Adrenal gland (tissue), 12 donors: ENCODE data around the gene SLC34A3. TPM values are rescaled to one million over a fixed set of nuclear protein-coding genes. Genes with fewer than 3 reads are reported as not detected.

Experiments
- DNase-seq, 7 donors: peaks; one replicate each; pipeline ENCODE4 v3.0.0-alpha.2; 2019 to 2020
- H3K27ac ChIP-seq, 5 donors: fragments of 200-600 bp; sonication (generic) in 4 of 5; 1 replicate in 3 of 5; 2 replicates in 2 of 5; pipeline versions ENCODE4 v1.5.1 to v1.8.0; 2016 to 2020; ENCODE audit warnings: mild to moderate bottlenecking in 1 of 5
- H3K27me3 ChIP-seq: fragments of 200-600 bp; 2 replicates; pipeline ENCODE4 v1.8.0; 2021
- H3K36me3 ChIP-seq, 2 donors: fragments of 200-600 bp; replicated peaks in 1 of 2; 1 replicate in 1 of 2; 2 replicates in 1 of 2; pipeline versions ENCODE4 v1.5.1 to v1.8.0; 2018 to 2022
- H3K4me1 ChIP-seq, 2 donors: fragments of 200-600 bp; replicated peaks in 1 of 2; 1 replicate in 1 of 2; 2 replicates in 1 of 2; pipeline versions ENCODE4 v1.5.1 to v1.8.0; 2018 to 2021
- H3K4me3 ChIP-seq, 4 donors: fragments of 200-600 bp; sonication (generic) in 3 of 4; one replicate each; pipeline ENCODE4 v1.5.1; 2016 to 2018
- H3K9me3 ChIP-seq, 3 donors: fragments of 200-600 bp; sonication (generic) in 1 of 3; replicated peaks in 1 of 3; 1 replicate in 2 of 3; 2 replicates in 1 of 3; pipeline versions ENCODE4 v1.5.1 to v1.8.0; 2016 to 2021
- CTCF ChIP-seq, 6 experiments: fragments of 450-650 bp in 4 of 6; fragments of 200-600 bp in 2 of 6; sonication (generic) in 1 of 6; IDR thresholded peaks; 1 replicate in 5 of 6; 2 replicates in 1 of 6; pipeline versions ENCODE4 v1.5.1 to v1.8.0; 2016 to 2021; ENCODE audit warnings: antibody characterized with exemption in 6 of 6, mild to moderate bottlenecking in 2 of 6, moderate library complexity in 1 of 6
- POLR2A ChIP-seq, 2 donors: fragments of 450-650 bp; IDR thresholded peaks; one replicate each; pipeline ENCODE4 v1.6.1; 2017; ENCODE audit warnings: antibody characterized with exemption in 2 of 2, mild to moderate bottlenecking in 2 of 2, moderate library complexity in 1 of 2
- WGBS, 4 donors: extraction: QIAGEN DNeasy Blood & Tissue Kit in 2 of 4; methylation state at CpG; one replicate each; pipeline versions ENCODE4 v1.1.5 to v1.1.7; 2013 to 2017; 5-methylcytosine and 5-hydroxymethylcytosine counted together
- intact Hi-C, 2 donors: fragments of 100-400 bp; cut with DNase I; formaldehyde crosslinking; loops; one replicate each; pipeline versions ENCODE4 v1.14.1 to v1.15.0; 2022 to 2023
- polyA plus RNA-seq, 3 donors: library from polyadenylated mRNA; stranded (reverse); fragments of 200-250 nt in 2 of 3; fragments of 350-450 nt in 1 of 3; fragmentation: Illumina TruSeq in 1 of 3; extraction: RNeasy Lipid Tissue Mini Kit (QIAGEN cat#74804) in 1 of 3; gene quantifications; one replicate each; pipeline ENCODE4 v1.2.3, GENCODE V29; 2013 to 2014
- total RNA-seq, 9 donors: library from RNA; depleted of rRNA in 4 of 9; stranded (reverse); fragments of >200 nt in 4 of 9; fragments of 120-200 nt in 1 of 9; fragmentation: NEBNext Ultra II Directional in 1 of 9; extraction: Animal tissue kit (Norgen Biotek cat#: 25700) in 1 of 9; gene quantifications; one replicate each; pipeline versions ENCODE4 v1.1.0 to v1.2.4, GENCODE V29; 2013 to 2023
- donor health status: healthy with polysubstance abuse.
- donor health status: Bipolar disorder and iron deficiency.
- donor health status: DM: yes; HTN: yes; CAD: no.
- donor health status: DM: no; HTN: no; CAD: no.
- donor health status: DM: no; HTN: no; CAD: no.
- donor health status: DM: yes; HTN: yes; CAD: no.

Gene SLC34A3
- total and polyA plus RNA-seq, 12 donors: not detected

DNA sequence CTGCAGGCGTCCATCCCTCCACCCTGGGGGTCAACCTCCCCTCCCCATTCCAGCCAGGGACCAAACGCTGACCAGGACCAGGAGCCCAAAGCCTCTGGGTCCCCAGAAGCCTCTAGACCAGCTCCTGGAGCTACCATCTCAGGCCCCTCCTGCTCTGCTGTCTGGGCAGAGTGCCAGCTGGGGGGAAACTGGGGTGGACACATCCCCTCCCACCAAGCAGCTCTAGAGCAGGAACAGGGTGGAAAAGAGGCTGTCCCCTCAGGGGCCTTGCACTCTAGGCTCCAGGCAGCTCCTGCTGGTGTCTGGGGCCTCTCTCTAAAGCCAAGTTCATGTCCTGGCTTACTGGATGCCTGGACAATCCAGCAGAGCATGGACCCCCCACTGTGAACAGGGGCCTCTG is 37.8 kb upstream of the SLC34A3 start:
- TF ChIP-seq CTCF (IDR thresholded peaks at IDR 0.05) (no peak), POLR2A (IDR thresholded peaks at IDR 0.05) (no peak)
- Histone ChIP-seq H3K4me3 (no peak overlapping the region), H3K36me3 (peaks cover 0 to 24% of the 10 kb centered on the region in 2 donors), H3K4me1 (peaks cover 11 to 20% of the 10 kb centered on the region in 2 donors), H3K27me3 (no peaks in the 10 kb centered on the region), H3K27ac (no peak overlapping the region), H3K9me3 (no peaks in the 10 kb centered on the region)
- intact Hi-C loops: no loop called here
- DNase-seq: no peak
- WGBS, 4 donors: 84% methylated on average over 2 of the region's 2 CpGs; no CpG with 5 or more reads in 2 of the 4 donors

DNA sequence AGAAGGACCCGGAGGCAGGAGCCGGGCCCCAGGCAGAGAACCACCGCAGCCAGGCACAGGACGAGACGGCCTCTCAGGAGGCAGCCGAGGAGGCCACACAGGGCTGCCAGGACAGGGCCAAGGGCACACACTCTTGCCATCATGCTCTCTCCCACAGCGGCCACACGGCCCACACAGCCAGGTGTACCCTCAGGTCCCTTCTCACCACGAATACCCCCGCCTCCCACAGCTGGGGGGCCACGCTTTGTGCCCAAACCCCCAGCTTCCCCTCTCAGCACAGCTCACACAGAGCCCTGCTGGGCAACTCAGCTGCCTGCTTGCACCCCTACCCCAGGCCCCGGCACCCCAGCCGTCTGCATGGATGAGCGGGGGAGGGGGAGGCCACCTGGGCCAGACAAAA is 36.9 kb upstream of the SLC34A3 start:
- H3K4me3 ChIP-seq: no peak overlapping the region
- no peak overlapping the region for H3K27ac ChIP-seq
- intact Hi-C loops: no loop called here
- peaks cover 11 to 29% of the 10 kb centered on the region in 2 donors for H3K4me1 ChIP-seq
- no peaks in the 10 kb centered on the region for H3K9me3 ChIP-seq
- DNase-seq: no peak
- peaks cover 0 to 24% of the 10 kb centered on the region in 2 donors for H3K36me3 ChIP-seq
- no peaks in the 10 kb centered on the region for H3K27me3 ChIP-seq
- TF ChIP-seq CTCF (IDR thresholded peaks at IDR 0.05) (no peak), POLR2A (IDR thresholded peaks at IDR 0.05) (no peak)
- WGBS, 4 donors: 78 to 90% (median 80%) methylated on average over 9 to 14 of the region's 14 CpGs; no CpG with 5 or more reads in 1 of the 4 donors

GRCh38 chr9:137194388-137194787 is 36.3 kb upstream of the SLC34A3 start:
- Histone ChIP-seq H3K4me3 (no peak overlapping the region), H3K36me3 (peaks cover 0 to 24% of the 10 kb centered on the region in 2 donors), H3K27ac (no peak overlapping the region), H3K4me1 (peaks cover 8 to 31% of the 10 kb centered on the region in 2 donors), H3K9me3 (no peaks in the 10 kb centered on the region), H3K27me3 (no peaks in the 10 kb centered on the region)
- peak in 2 of 7 donors; percentile 21 to 68 for DNase-seq
- intact Hi-C loops: no loop called here
- 45 to 63% (median 58%) methylated on average over 2 to 16 of the region's 16 CpGs for WGBS, 4 donors
- no peak for TF ChIP-seq CTCF (IDR thresholded peaks at IDR 0.05)
- no peak for TF ChIP-seq POLR2A (IDR thresholded peaks at IDR 0.05)

- Histone ChIP-seq H3K36me3 (peaks cover 0 to 22% of the 10 kb centered on the region in 2 donors), H3K27ac (no peak overlapping the region), H3K4me1 (peaks cover 3 to 29% of the 10 kb centered on the region in 2 donors), H3K9me3 (no peaks in the 10 kb centered on the region), H3K27me3 (no peaks in the 10 kb centered on the region), H3K4me3 (no peak overlapping the region)
- TF ChIP-seq POLR2A (IDR thresholded peaks at IDR 0.05) (no peak), CTCF (IDR thresholded peaks at IDR 0.05) (no peak)
- intact Hi-C loops: no loop called here
- DNase-seq: no peak
- WGBS, 4 donors: 80 to 89% (median 80%) methylated on average over 3 to 10 of the region's 10 CpGs; no CpG with 5 or more reads in 1 of the 4 donors
Measured at GRCh38 chr9:137194909-137195308, 35.8 kb upstream of the SLC34A3 start.
